ENCODE measurements around the gene TMEM185B.

- TF ChIP-seq POLR2AphosphoS5 (IDR thresholded peaks at IDR 0.05) (peak in 1 of 2 donors; percentile 41), POLR2A (IDR thresholded peaks at IDR 0.05) (peak in 2 of 4 donors; percentile 41 to 45), EP300 (IDR thresholded peaks at IDR 0.05) (no peak)
- TF ChIP-seq, protein P1, sequence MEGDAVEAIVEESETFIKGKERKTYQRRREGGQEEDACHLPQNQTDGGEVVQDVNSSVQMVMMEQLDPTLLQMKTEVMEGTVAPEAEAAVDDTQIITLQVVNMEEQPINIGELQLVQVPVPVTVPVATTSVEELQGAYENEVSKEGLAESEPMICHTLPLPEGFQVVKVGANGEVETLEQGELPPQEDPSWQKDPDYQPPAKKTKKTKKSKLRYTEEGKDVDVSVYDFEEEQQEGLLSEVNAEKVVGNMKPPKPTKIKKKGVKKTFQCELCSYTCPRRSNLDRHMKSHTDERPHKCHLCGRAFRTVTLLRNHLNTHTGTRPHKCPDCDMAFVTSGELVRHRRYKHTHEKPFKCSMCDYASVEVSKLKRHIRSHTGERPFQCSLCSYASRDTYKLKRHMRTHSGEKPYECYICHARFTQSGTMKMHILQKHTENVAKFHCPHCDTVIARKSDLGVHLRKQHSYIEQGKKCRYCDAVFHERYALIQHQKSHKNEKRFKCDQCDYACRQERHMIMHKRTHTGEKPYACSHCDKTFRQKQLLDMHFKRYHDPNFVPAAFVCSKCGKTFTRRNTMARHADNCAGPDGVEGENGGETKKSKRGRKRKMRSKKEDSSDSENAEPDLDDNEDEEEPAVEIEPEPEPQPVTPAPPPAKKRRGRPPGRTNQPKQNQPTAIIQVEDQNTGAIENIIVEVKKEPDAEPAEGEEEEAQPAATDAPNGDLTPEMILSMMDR (IDR thresholded peaks at IDR 0.05), result peak in 3 of 6 experiments; percentile 24 to 42 (median 42)
Measured at GRCh38 chr2:120177001-120177621, 46.1 kb downstream of the TMEM185B start.

Data from upper lobe of left lung (tissue), 4 donors.